Measurements from ENCODE around the gene STX10.
A peak's percentile ranks its signal among the peaks of the same experiment; 100 is the strongest.
"Not testable (repeated sequence)": the region's sequence is repeated elsewhere in the genome, so short reads cannot be mapped to it uniquely, and the experiment has no call there.

The STX10 gene

DNA sequence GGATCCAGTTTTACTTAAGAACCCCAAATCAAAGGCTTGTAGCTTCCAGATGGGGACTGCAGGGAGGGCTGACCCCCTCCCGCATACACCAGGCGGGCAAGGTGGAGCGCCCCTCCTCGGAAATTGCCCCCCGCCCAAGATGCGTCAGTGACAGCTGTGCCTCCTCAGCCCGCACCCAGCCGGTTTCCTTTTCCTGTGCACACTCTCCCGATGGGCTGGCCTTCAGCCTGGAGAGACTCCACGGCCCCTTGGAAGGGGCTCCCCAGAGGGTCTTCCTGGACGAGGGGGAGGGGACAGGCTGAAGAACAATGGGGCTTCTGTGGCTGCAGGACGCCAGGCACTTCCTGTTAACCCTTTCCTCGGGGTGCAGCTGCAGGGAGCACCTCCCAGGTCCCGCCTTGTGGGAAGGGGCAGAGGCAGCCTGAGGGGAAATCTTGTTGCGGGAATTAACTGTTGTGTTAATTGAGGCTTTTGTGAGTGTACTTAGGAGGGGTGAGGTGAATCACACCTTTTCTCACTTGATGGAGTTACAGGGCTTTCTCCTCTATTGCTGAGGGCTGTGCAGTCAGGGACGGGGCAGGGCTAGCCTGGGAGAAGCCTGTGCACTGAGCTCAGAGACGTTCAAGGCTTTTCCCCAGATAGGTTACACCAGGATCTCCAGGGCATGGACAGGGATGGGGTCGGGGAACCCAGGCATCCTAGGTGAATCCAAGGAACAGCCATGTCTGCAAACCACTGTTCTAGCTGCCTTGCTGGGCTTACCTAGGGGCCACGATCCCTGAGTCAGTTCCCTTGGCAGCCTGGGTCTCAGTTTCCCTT is 14.4 kb upstream of the STX10 start:
- DNase-seq = peak; percentile 72

DNA sequence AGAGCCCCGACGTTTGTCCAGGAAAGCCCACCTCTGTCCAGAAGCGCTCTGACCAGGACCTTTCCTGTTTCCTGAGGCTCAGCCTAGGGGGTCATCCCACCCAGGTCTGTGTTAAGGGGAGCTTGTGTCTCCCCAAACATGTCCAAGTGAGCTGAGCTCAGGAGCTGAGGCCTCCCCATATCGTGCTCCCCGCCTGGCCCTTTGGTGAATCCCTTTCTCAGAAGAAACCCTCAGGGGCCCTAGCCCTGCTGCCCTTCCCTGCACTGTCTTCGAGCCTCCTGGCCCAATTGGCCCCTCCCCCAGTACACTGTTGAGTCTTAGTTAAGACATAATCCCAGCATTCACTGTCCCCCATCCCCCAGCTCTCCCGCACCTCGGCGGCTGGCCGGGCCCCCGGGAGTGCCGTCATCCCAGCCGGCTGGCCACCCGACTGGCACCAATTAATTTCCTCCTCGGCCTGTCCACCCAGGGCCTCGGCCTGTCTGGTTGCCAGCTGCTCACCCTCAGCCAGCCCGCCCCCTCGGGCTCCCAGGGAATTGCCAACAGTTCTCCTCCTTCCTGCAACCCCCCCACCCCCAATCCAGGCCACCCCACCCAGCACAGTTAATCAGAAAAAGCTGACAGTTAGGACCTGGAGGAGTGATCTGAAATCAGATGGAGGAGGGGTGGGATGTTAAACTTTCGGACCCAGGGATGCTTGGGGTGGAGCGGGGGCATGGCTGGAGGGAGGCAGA is 13.6 kb upstream of the STX10 start:
- no peak for DNase-seq

DNA sequence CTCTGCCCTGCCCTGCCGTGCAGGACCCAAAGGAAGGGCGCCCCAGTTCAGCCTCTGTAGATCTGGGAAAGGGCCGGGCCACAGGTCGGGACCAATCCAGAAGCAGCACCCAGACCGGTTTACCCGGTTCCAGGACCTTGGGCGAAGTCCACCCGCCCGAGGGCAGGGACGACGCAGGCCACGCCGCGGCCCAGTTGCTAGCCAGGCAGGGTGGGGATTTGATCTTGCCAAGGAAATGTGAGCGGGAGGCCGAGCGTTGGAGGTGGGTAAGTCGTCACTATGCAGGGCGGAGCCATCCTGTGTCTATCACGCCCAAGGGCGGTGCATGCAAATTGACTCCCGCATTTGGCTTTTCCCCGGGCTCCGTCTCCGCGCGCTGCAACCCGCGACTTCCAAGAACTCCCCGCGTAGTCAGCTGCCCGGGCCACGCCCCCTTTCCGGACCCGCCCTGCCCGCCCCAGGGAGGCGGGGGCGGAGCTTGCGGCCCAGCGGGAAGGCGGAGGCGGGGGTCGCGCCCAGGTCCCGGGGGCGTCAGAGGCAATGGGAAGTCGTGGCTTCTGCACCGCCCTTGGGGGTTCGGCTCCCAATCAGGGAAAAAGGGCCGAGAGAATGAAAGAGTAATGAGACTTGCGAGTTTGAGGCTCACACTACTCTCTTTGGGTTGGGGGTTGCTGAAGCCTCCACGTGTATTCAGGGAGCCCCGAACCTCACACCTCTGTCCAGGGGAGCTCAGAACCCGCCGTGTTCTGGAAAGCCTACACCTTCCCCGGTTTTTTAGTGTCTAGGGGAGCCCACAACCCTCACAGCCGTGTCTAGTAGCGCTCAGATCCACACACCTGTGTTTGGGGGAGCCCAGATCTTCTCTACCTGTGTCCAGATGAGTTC is 12.8 kb upstream of the STX10 start:
- peak; percentile 90 for DNase-seq

DNA sequence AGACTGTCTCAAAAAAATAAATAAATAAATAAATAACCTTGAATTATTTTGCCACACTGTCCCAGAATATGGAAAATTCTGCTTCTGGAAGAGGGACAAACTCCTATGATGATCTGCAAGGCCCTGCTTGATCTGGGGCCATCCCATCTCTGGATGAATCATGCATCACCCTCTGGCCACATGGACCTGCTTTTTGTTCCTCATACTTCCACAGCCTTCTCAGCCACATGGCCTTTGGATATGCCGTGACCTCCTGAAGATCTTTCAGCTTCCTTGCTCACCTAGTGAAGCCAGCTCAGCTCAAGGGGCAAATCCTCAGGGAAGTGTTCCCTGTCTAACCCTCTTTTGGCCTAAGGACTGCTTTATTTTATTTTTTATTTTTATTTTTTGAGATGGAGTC is 10.4 kb upstream of the STX10 start:
- no peak for DNase-seq

DNA sequence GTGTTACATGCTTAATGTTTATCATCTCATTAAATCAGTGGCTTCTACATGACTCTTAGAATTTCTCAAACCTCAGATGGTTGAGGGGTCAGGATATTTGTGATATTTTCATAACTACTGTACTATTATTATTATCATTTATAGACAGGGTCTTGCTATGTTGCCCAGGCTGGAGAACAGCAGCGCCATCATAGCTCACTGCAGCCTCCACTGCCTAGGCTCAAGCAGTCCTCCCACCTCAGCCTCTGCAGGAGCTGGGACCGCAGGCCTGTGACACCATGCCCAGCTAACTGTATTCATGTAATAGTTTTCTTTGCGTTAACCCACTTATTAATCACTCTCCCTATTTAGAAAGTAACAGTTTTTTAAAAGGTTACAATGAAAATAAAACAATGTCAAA is 9.5 kb upstream of the STX10 start:
- no peak for DNase-seq

DNA sequence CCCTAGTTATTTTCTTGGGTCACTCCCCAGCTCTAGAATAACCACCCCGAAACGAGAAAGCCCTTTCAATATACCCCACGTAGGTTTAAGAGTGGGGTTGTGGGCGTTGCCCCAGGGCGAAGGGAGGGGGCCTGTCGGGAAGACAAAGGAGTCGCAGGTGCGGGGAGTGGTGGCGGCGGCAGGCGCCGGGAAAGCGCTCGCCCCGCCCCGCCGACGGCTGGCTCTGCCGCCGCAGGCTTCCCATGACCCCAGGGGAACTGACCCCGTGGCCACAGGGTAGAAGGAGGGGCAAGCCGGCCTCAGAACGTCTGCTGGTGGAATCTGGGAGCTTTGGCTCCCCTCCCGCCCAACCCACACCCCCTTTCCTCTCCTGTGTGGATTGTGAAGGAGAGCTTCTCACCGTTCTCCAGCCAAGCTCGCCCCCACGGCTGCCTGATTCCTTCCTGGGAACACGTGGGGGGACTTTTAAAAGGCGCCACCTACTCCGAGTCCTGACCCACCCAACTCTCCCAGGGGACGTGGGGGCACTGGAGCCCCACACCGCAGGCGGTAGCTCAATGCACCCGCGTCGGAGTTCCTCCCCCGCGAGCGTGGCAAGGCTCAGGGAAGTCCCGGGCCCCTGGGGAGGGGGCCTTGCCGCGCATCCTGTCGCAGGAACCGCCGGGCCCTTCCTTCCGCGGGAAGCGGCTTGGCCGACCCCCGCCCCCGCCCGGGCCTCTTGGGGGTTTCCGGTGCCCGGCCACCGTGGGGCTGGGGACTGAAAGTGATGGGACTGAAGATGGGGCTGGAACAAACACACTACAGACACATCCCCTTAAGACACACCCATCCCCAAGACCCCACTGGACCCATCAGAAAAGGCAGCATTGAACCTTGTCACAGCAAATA is 5.5 kb upstream of the STX10 start:
- no peak for DNase-seq

DNA sequence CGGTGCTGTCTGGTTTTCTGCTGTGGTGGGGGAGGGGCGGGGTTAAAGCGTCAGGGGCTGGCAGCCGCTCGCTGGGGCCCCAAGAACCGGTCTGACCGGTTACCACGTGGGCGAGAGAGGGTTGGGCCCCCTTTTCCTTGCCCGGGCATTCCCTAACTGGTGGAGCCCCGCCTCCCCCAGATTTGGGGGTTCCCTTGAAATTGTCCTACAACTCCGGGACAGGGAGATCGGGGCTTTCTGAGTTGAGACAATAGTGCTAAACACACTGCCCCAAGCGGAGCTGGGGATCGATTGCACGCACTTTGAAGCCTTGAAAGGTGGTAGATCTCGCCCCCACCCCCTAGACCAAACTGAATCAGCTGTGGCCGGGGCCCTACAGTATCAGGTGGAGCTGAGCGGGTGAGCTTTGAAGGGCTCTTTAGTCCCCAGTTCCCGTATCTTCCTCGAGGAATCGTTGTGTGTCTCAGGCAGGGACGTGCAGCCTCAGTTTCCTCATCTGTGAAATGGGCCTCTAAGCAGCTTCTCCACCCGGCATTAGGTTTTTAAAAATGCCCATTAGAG is 4.8 kb upstream of the STX10 start:
- no peak for DNase-seq

DNA sequence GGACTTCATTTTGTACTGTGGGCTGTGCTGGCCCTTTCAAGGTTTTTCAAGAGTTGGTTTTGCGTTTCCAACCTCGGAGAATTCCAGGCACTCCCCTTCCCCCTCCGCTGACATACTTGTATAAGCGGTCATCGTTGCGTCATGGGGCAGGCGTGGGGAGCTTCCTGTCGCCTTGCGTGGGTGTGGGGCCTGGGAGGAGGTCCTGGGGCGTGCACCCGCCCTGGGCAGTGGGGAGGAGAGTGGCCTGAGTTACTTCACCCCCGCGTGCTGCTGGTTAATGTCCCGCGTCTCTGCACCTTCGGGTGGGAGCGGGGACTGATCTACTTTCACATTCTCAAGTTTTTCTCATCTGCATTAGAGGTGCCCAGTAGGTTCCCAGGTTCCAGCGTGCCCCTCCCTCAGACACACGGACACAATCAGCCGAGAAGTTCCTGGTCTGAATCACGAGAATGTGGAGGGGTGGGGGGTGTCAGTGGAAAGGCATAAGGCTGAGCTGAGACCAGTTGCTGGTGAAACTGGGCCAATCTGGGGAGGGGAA is 4.1 kb upstream of the STX10 start:
- DNase-seq = no peak

DNA sequence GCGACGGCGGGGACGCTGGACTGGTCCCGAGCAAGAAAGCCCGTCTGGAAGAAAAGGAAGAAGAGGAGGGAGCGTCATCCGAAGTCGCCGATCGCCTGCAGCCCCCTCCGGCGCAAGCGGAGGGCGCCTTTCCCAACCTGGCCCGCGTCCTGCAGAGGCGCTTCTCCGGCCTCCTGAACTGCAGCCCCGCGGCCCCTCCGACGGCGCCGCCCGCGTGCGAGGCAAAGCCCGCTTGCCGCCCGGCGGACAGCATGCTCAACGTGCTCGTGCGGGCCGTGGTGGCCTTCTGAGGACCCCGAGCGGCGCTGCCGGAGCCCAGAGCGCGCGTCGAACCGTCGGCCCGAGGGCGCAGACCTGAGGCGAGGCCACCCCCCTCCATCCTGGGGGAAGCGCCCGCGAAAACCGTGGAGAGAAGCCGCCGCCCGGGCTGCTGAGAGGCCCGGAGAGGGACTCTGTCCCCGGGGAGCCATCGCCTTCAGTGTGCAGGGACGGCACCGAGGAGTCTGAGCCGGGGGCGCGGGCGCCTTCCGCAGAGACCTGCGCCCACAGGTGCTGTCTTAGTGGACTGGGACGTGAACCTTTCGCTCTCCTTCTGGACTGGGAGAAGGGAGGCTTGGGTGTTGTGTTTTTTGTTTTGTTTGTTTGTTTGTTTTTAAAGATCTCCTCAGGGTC is 3.5 kb upstream of the STX10 start:
- DNase-seq = no peak

DNA sequence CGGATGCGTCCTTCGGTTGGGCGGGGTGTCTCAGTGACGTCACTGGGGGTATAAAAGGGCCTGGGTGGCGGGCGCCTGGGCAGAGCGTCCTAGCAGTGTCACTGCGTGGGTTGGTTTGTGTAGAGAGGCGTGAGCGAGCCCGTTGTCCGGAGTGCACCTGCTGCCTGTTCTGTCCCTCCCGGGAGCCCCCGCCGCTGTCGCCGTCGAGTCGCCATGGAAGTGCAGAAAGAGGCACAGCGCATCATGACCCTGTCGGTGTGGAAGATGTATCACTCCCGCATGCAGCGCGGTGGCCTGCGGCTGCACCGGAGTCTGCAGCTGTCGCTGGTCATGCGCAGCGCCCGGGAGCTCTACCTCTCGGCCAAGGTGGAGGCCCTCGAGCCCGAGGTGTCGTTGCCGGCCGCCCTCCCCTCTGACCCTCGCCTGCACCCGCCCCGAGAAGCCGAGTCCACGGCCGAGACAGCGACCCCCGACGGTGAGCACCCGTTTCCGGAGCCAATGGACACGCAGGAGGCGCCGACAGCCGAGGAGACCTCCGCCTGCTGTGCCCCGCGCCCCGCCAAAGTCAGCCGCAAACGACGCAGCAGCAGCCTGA is 2.9 kb upstream of the STX10 start:
- DNase-seq = peak; percentile 69

DNA sequence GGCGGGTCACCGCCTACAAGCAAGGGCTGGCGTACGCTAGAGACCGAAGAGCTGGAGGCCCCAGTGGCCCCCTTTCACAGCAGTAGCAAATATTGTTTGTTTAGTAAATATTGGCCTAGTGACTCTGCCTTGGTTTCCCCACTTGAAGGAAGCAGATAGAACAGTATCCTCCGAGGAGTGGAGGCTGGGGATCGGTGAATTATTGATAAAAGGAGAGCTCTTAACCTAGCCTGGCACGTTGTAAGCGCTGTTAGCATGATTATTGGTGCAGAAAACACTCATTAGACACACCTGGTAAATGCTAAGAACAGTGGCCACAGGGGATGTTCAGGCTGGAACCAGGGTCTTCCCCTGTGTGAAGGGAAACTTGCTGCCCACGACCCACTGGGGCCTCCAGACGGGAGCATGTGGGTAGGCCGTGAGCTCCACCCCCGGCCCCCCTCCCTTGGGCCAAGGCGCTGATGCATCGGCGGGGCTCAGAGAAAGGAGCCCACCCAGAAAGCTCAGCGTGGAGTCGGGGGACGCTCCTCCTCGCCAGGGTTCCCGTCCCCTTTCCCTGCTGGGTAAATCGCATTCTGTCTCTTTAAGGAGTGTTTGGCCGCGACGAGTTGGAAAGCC is 2.3 kb upstream of the STX10 start:
- DNase-seq = no peak

DNA sequence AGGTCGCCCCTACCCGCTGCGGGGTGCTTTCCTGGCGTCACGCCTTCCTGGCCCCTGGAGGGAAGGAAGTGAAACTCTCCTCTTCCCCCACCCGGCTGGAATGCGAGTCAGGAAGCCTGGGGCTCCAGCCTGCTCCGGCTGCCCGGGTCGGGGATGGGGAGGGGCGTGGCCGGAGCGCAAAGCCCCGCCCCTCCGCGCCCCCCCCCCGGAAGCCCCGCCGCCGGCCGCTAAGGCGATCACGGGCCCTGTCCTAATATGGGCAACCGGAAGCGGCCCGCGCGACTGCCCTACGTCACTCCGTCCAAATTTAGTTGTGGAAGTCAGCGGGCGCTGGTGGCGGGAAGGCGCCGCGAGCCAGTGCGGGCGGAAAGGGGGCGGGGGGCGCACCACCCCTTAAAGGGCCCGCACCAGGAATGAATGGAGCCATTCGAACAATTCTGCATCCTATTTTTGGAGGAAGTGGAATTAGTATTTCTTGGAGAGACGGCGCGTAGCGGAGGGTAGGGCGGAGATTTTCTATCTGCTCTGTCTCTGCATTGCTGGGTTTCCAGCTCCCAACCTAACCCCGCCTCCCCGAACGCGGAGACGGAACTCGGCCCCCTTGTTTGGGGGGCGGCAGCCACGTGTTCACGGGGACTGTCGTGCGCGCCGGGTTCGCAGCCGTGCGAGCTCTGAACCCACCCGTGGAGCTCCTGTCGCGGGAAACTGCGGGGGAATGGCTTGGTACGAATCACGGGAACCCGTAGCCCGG is 1.6 kb upstream of the STX10 start:
- DNase-seq = peak; percentile 86

DNA sequence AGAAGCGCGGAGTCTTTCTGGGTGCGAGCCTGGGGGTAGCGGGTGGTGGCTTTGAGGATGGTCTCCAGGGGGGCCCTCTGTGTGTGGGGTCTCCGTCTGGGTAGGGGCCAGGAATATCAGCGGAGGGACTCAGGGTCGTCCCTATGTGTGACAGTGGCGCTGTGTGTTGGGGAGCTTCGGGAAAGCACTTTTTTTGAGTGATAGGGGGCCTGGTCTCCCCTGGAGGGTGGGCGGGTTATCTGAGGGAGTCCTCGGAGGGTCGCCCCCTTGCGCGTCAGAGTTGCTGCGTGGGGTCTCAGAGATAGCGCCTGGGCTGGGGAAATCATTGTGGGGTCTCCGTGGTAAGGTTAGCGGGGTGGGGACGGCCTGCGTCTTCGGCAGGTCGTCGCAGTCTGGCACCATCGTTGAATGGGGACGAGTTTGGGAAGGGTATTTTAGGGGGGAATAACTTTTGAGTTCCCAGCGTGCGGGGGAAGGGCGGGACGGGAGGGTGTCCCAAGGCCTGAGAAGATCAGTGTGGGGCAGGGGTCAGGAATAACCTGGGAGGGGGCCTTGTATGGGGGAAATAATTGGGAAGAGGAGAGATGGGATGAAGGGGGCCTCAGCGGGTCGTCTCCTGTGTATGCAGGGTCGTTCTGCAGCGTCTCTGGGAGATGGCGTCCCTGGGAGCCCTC is 893 bp upstream of the STX10 start:
- DNase-seq = no peak

DNA sequence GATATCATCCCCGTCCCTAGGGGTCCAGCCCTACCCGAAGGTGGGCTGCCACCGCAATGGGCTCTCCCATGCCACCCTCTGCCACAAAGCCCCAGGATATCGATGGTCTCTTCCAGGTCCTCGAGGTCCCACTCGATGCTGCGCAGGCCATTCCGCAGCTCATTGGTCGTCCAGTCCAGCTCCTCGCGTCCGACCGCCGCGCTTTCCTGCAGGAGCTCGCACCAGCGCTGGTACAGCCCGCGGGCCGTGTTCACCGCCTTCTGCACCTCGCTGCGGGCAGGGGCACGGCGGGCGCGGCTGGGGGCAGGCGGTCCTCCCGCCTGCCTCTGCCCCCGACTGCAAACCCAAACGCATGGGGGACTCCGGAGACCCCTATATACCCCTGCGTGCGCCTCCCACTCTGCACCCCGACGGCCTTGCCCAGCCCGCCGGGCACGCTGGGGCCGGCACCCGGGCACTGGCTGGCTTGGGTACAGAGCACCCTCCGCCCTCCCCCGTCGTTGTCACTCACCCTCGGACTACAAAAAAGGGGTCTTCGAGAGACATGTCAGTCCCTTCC is 468 bp downstream of the STX10 start:
- no peak for DNase-seq

DNA sequence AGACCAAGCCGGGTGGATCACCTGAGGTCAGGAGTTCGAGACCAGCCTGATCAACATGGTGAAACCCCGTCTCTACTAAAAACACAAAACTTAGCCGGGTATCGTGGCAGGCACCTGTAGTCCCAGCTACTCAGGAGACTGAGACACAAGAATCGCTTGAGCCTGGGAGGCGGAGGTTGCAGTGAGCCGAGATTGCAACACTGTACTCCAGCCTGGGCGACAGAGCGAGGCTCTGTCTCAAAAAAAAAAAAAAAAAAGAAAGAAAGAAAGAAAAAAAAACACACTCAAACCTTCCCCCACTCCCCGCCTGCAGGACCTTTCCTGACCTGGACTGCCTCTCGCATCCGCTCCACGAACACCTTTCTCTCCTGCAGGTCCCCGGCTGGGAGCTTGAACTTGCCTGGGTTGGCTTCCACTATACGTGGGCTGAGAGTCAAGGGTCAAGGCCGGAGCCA is 975 bp downstream of the STX10 start:
- not testable (repeated sequence) for DNase-seq

DNA sequence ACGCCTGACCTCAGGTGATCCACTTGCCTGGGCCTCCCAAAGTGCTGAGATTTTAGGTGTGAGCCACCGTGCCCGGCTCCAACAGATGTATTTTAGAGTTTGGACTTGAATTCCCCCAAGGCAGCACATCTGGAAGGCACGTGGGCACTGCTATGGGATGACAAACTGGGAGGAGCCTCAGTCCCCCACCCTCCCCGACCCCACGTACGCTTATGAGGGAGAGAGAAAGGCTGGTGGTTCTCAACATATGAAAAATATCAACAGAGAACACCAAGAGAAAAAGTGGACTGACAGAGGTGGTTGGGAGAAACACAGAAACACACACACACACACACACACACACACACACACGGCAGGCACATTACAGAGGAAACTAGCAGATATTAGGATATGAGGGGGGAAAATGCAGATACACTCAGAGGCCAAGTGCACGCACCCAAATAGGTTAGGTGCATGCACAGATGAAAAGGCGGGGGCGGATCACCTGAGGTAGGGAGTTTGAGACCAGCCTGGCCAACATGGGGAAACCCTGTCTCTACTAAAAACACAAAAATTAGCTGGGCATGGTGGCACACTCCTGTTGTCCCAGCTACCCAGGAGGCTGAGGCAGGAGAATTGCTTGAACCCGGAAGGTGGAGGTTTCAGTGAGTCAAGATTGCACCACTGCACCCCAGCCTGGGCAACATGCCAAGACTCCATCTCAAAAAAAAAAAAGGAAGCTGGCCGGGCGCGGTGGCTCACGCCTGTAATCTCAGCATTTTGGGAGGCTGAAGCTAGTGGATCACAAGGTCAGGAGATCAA is 3.2 kb downstream of the STX10 start:
- DNase-seq = no peak

DNA sequence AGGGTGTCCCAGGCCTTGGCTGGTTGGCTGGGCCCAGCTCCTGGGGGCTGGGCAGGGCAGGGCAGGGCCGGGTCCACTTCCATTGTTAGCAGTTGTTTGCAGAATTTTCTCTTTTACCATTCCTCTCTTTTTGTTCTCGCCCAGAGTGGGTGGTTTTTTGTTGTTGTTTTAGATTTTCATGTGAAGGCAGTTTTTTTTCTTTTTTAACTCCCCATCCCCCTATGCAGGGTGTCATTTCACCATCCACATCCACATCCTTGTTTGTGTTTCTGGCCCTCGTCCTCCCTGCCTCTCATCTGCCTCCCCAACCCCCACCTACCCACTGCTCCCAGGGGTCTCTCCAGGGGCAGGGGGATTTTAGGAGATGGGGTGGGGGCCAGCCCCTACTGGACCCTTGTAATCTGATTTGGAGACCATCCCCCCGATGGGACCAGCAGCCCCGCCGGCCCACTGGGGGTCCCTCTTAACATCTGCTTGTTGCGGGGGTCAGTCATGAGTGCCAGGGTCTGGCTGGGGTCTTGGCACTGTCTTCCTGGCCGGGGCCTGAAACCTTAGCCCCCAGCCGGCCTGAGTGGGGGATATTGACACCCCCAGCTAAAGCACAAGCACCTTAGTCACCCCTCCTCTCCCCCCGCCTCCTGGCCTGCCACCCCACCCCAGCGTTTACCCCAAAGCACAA is 10.4 kb downstream of the STX10 start:
- no peak for DNase-seq
